Measurements from ENCODE around the gene OGT. TPM values are rescaled to one million over a fixed set of nuclear protein-coding genes. Genes with fewer than 3 reads are reported as not detected.
"Not testable (repeated sequence)": the region's sequence is repeated elsewhere in the genome, so short reads cannot be mapped to it uniquely, and the experiment has no call there.

Gene OGT
- 100 to 1,000 TPM; 188 to 272 TPM for total RNA-seq
- polyA plus RNA-seq, result 100 to 1,000 TPM in 1 of 2 donors, 10 to 100 TPM in 1; 10.1 to 107 TPM
- long read RNA-seq, donor 1, full-length matches to known transcripts, result 1 of 29 reads
- long read RNA-seq, donor 1, partial matches to known transcripts, result 17 of 29 reads
- long read RNA-seq, donor 1, other reads (novel, unspliced or antisense), result 11 of 29 reads
- long read RNA-seq, donor 2, full-length matches to known transcripts, result 2 of 28 reads
- long read RNA-seq, donor 2, partial matches to known transcripts, result 15 of 28 reads
- long read RNA-seq, donor 2, other reads (novel, unspliced or antisense), result 11 of 28 reads

DNA sequence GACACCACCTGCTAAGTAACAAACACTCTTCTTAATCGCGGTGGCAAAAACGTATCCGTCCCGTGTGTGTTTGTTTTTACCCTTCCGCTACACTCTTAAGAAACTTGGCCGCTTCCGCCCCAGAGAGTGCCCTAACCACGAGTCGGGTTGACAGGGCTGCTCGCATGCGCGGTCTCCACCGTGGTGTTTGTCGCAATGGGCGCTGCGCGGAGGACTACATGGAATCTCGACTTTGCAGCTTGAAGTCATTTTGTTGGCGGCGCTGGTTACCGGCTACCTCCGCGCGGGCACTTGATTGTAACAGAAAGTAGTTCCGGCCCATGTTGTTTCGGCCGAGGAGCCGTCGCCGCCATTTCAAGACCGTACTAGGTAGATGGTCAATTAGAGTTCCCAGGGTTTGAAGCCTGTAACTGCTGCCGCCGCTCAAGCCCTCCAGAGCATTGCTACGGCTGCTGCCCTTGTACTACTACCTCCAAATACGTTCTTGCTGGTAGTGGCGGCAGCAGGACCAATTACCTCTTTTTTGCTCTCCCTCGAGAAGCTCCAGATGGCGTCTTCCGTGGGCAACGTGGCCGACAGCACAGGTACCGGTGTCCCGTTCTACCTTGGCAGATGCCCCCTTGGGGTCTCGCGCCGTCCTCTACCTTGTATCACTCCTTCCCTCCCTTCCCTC, at the start of gene OGT:
TSS of gene OGT (plus strand) at position 352 of the 673 bp plus-strand sequence. CDS start at position 548, 196 bp downstream.
- H3K4me3 ChIP-seq (ENCODE audit: low read length in 2 of 2), result peak within 1 kb of the TSS; percentile 53 to 88
- intact Hi-C loops (cut with DNase I), result no loop called here
- no peaks in the 10 kb centered on the region for H3K36me3 ChIP-seq (ENCODE audit: control insufficient read depth in 1 of 2, insufficient read depth in 2 of 2, low read length in 1 of 2)
- peak; percentile 97 for DNase-seq
- H3K9me3 ChIP-seq (ENCODE audit: control insufficient read depth, low read length), result no peaks in the 10 kb centered on the region
- peak within 1 kb of the TSS; percentile 19 to 86 for H3K27ac ChIP-seq (ENCODE audit: low read depth in 1 of 2, low read length in 2 of 2)
- no peaks in the 10 kb centered on the region for H3K27me3 ChIP-seq (ENCODE audit: control insufficient read depth in 1 of 2, insufficient read depth in 2 of 2, low read length in 1 of 2)
- H3K4me1 ChIP-seq (ENCODE audit: control insufficient read depth in 1 of 2, insufficient read depth in 2 of 2, low read length in 2 of 2), result no peaks in the 10 kb centered on the region
- 0 to 28% methylated on average over 47 of the region's 47 CpGs for WGBS, 2 donors
- ATAC-seq (ENCODE audit: low FRiP score), result peak; percentile 95

GRCh38 chrX:71487814-71488213, 45.1 kb upstream of the OGT start:
- no peaks in the 10 kb centered on the region for H3K36me3 ChIP-seq (ENCODE audit: control insufficient read depth in 1 of 2, insufficient read depth in 2 of 2, low read length in 1 of 2)
- ATAC-seq (ENCODE audit: low FRiP score) (no peak), DNase-seq (no peak)
- no peak overlapping the region for H3K27ac ChIP-seq (ENCODE audit: low read depth in 1 of 2, low read length in 2 of 2)
- no peak overlapping the region for H3K4me3 ChIP-seq (ENCODE audit: low read length in 2 of 2)
- no peaks in the 10 kb centered on the region for H3K4me1 ChIP-seq (ENCODE audit: control insufficient read depth in 1 of 2, insufficient read depth in 2 of 2, low read length in 2 of 2)
- intact Hi-C loops (cut with DNase I), result no loop called here
- H3K27me3 ChIP-seq (ENCODE audit: control insufficient read depth in 1 of 2, insufficient read depth in 2 of 2, low read length in 1 of 2), result no peaks in the 10 kb centered on the region
- H3K9me3 ChIP-seq (ENCODE audit: control insufficient read depth, low read length), result no peaks in the 10 kb centered on the region

- Histone ChIP-seq H3K36me3 (ENCODE audit: control insufficient read depth in 1 of 2, insufficient read depth in 2 of 2, low read length in 1 of 2) (no peaks in the 10 kb centered on the region), H3K4me1 (ENCODE audit: control insufficient read depth in 1 of 2, insufficient read depth in 2 of 2, low read length in 2 of 2) (no peaks in the 10 kb centered on the region), H3K27me3 (ENCODE audit: control insufficient read depth in 1 of 2, insufficient read depth in 2 of 2, low read length in 1 of 2) (no peaks in the 10 kb centered on the region), H3K4me3 (ENCODE audit: low read length in 2 of 2) (no peak overlapping the region), H3K9me3 (ENCODE audit: control insufficient read depth, low read length) (no peaks in the 10 kb centered on the region), H3K27ac (ENCODE audit: low read depth in 1 of 2, low read length in 2 of 2) (no peak overlapping the region)
- ATAC-seq (ENCODE audit: low FRiP score), result no peak
- intact Hi-C loops (cut with DNase I), result no loop called here
- DNase-seq, result no peak
- 76 to 83% methylated on average over 5 of the region's 5 CpGs for WGBS, 2 donors
Measured at GRCh38 chrX:71489540-71489939, 43.4 kb upstream of the OGT start.

- H3K27me3 ChIP-seq (ENCODE audit: control insufficient read depth in 1 of 2, insufficient read depth in 2 of 2, low read length in 1 of 2), result no peaks in the 10 kb centered on the region
- peak; percentile 86 for ATAC-seq (ENCODE audit: low FRiP score)
- H3K9me3 ChIP-seq (ENCODE audit: control insufficient read depth, low read length), result no peaks in the 10 kb centered on the region
- no peaks in the 10 kb centered on the region for H3K4me1 ChIP-seq (ENCODE audit: control insufficient read depth in 1 of 2, insufficient read depth in 2 of 2, low read length in 2 of 2)
- 3 to 33% methylated on average over 73 to 76 of the region's 76 CpGs for WGBS, 2 donors
- peak overlapping the region; percentile 24 to 28 for H3K4me3 ChIP-seq (ENCODE audit: low read length in 2 of 2)
- H3K27ac ChIP-seq (ENCODE audit: low read depth in 1 of 2, low read length in 2 of 2), result no peak overlapping the region
- DNase-seq, result peak; percentile 70 to 85
- H3K36me3 ChIP-seq (ENCODE audit: control insufficient read depth in 1 of 2, insufficient read depth in 2 of 2, low read length in 1 of 2), result no peaks in the 10 kb centered on the region
- intact Hi-C loops (cut with DNase I), result no loop called here
Measured at GRCh38 chrX:71492231-71493065, 40.5 kb upstream of the OGT start.

GRCh38 chrX:71493111-71493613, 39.7 kb upstream of the OGT start:
- H3K27ac ChIP-seq (ENCODE audit: low read depth in 1 of 2, low read length in 2 of 2), result no peak overlapping the region
- ATAC-seq (ENCODE audit: low FRiP score) (peak; percentile 26), DNase-seq (no peak)
- no peaks in the 10 kb centered on the region for H3K9me3 ChIP-seq (ENCODE audit: control insufficient read depth, low read length)
- intact Hi-C loops (cut with DNase I), result no loop called here
- no peaks in the 10 kb centered on the region for H3K4me1 ChIP-seq (ENCODE audit: control insufficient read depth in 1 of 2, insufficient read depth in 2 of 2, low read length in 2 of 2)
- no peaks in the 10 kb centered on the region for H3K27me3 ChIP-seq (ENCODE audit: control insufficient read depth in 1 of 2, insufficient read depth in 2 of 2, low read length in 1 of 2)
- H3K4me3 ChIP-seq (ENCODE audit: low read length in 2 of 2), result no peak overlapping the region
- H3K36me3 ChIP-seq (ENCODE audit: control insufficient read depth in 1 of 2, insufficient read depth in 2 of 2, low read length in 1 of 2), result no peaks in the 10 kb centered on the region
- WGBS, 2 donors, result 34 to 64% methylated on average over 16 of the region's 16 CpGs

- ATAC-seq (ENCODE audit: low FRiP score); H3K27me3 ChIP-seq (ENCODE audit: control insufficient read depth in 1 of 2, insufficient read depth in 2 of 2, low read length in 1 of 2); DNase-seq; H3K4me1 ChIP-seq (ENCODE audit: control insufficient read depth in 1 of 2, insufficient read depth in 2 of 2, low read length in 2 of 2); intact Hi-C loops (cut with DNase I); H3K9me3 ChIP-seq (ENCODE audit: control insufficient read depth, low read length); H3K4me3 ChIP-seq (ENCODE audit: low read length in 2 of 2); H3K27ac ChIP-seq (ENCODE audit: low read depth in 1 of 2, low read length in 2 of 2); H3K36me3 ChIP-seq (ENCODE audit: control insufficient read depth in 1 of 2, insufficient read depth in 2 of 2, low read length in 1 of 2): not testable (repeated sequence)
- WGBS, 2 donors, result 80 to 95% methylated on average over 3 of the region's 3 CpGs
Measured at GRCh38 chrX:71495979-71496378, 36.9 kb upstream of the OGT start.

- intact Hi-C loops (cut with DNase I), result no loop called here
- no peaks in the 10 kb centered on the region for H3K4me1 ChIP-seq (ENCODE audit: control insufficient read depth in 1 of 2, insufficient read depth in 2 of 2, low read length in 2 of 2)
- 81 to 96% methylated on average over 3 of the region's 3 CpGs for WGBS, 2 donors
Measured at GRCh38 chrX:71496476-71496875, 36.4 kb upstream of the OGT start.

DNA sequence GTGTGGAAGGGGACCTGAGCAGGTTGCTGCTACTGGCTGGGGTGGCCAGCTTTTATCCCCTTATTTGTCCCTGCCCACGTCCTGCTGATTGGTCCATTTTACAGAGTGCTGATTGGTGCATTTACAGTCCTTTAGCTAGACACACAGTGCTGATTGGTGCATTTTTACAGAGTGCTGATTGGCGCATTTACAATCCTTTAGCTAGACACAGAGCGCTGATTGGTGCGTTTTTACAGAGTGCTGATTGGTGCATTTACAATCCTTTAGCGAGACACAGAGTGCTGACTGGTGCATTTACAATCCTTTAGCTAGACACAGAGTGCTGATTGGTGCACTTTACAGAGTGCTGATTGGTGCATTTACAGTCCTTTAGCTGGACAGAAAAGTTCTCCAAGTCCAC, 30.8 kb upstream of the OGT start:
- H3K36me3 ChIP-seq (ENCODE audit: control insufficient read depth in 1 of 2, insufficient read depth in 2 of 2, low read length in 1 of 2); H3K4me1 ChIP-seq (ENCODE audit: control insufficient read depth in 1 of 2, insufficient read depth in 2 of 2, low read length in 2 of 2); DNase-seq; H3K27ac ChIP-seq (ENCODE audit: low read depth in 1 of 2, low read length in 2 of 2); H3K9me3 ChIP-seq (ENCODE audit: control insufficient read depth, low read length); intact Hi-C loops (cut with DNase I); H3K4me3 ChIP-seq (ENCODE audit: low read length in 2 of 2); H3K27me3 ChIP-seq (ENCODE audit: control insufficient read depth in 1 of 2, insufficient read depth in 2 of 2, low read length in 1 of 2); ATAC-seq (ENCODE audit: low FRiP score): not testable (repeated sequence)
- WGBS, 2 donors, result 82 to 96% methylated on average over 5 of the region's 5 CpGs

More at GRCh38 chrX:71496476-71496875, 36.4 kb upstream of the OGT start:
- ATAC-seq (ENCODE audit: low FRiP score) (no peak), DNase-seq (no peak)
- H3K36me3 ChIP-seq (ENCODE audit: control insufficient read depth in 1 of 2, insufficient read depth in 2 of 2, low read length in 1 of 2), result no peaks in the 10 kb centered on the region
- no peaks in the 10 kb centered on the region for H3K9me3 ChIP-seq (ENCODE audit: control insufficient read depth, low read length)
- H3K27ac ChIP-seq (ENCODE audit: low read depth in 1 of 2, low read length in 2 of 2), result no peak overlapping the region
- H3K27me3 ChIP-seq (ENCODE audit: control insufficient read depth in 1 of 2, insufficient read depth in 2 of 2, low read length in 1 of 2), result no peaks in the 10 kb centered on the region
- no peak overlapping the region for H3K4me3 ChIP-seq (ENCODE audit: low read length in 2 of 2)

Data from aorta (tissue), 5 donors.